Esophagus muscularis mucosa (tissue), 3 donors: ENCODE data around the gene PCNX2.

Source experiments
- POLR2A ChIP-seq: fragments of 450-650 bp; IDR thresholded peaks from one replicate; pipeline ENCODE4 v1.6.1; 2017; ENCODE audit warnings: antibody characterized with exemption, moderate library complexity, mild to moderate bottlenecking, low read depth
- POLR2AphosphoS5 ChIP-seq, 2 donors: sonication (generic); formaldehyde crosslinking; IDR thresholded peaks; one replicate each; pipeline ENCODE4 v1.6.1; 2017; ENCODE audit warnings: antibody characterized with exemption in 2 of 2
- TF ChIP-seq, protein P1 (sequence below), 3 experiments: fragments of 200-600 bp in 2 of 3; fragments of 450-650 bp in 1 of 3; sonication (generic) in 2 of 3; IDR thresholded peaks; one replicate each; pipeline ENCODE4 v1.5.1; 2017 to 2019; ENCODE audit warnings: antibody characterized with exemption in 3 of 3, mild to moderate bottlenecking in 2 of 3, moderate library complexity in 1 of 3

DNA sequence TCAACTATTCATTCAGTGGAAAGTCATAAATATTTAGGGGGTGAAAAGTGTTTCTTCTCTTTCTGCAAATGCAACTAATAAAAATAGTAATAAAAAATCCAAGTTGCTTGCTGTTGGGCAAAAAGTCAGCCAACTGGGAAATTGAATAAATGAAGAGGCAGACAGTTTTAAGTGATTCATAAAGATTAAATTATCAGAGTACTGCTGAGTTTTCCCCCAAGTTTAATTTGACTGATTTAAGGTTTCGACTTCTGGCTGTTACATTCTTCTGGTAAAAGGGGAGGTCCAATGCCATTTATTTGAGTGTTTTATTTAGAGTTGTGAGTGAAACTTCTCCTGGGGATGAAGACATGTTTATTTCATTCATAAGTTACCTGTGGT, 219.6 kb downstream of the PCNX2 start:
- TF ChIP-seq, protein P1, sequence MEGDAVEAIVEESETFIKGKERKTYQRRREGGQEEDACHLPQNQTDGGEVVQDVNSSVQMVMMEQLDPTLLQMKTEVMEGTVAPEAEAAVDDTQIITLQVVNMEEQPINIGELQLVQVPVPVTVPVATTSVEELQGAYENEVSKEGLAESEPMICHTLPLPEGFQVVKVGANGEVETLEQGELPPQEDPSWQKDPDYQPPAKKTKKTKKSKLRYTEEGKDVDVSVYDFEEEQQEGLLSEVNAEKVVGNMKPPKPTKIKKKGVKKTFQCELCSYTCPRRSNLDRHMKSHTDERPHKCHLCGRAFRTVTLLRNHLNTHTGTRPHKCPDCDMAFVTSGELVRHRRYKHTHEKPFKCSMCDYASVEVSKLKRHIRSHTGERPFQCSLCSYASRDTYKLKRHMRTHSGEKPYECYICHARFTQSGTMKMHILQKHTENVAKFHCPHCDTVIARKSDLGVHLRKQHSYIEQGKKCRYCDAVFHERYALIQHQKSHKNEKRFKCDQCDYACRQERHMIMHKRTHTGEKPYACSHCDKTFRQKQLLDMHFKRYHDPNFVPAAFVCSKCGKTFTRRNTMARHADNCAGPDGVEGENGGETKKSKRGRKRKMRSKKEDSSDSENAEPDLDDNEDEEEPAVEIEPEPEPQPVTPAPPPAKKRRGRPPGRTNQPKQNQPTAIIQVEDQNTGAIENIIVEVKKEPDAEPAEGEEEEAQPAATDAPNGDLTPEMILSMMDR (IDR thresholded peaks at IDR 0.05), result no peak
- TF ChIP-seq POLR2A (no peak), POLR2AphosphoS5 (IDR thresholded peaks at IDR 0.05) (no peak)
